ENCODE results near the gene UBE2E3. TPM values are rescaled to one million over a fixed set of nuclear protein-coding genes. Genes with fewer than 3 reads are reported as not detected.
A peak's percentile ranks its signal among the peaks of the same experiment; 100 is the strongest.

UBE2E3 gene
- total and polyA plus RNA-seq, 2 of the 4 experiments (the other 2 are of a cell fraction): 106 to 114 TPM

DNA sequence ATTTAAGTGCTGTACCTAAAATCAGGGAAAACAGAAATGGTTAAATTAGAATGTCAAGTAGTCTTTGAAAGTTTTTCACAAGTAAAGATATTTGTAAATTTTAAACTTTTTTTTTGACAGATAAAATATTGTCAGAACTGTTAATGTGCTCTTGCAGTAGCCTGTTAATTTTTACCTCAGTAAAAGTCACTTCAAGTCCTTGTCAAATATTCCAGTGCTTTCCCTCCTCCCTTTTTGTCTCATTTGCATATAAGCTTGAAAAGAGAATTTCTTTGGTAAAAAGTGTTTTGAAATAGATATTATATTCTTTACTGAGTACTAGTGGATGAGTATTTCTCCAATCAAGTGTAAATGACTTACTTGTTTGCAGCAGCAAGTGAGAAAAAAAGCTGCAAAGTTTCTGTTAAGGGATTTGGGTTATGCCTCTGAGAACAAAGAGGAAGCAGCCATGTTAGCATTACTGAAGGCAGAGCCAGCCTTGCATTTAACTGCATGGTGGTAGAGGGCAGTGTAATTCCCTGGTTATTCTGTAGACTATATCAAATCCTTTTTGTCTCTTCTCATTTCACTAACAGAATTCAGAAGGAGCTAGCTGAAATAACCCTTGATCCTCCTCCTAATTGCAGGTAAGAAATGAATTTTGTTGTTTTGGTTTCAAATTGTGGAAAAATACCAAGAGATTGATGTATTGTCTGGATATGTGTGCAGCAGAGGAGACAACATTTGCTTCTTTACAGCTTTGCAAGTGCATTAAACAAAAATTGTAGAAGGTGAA is 3.2 kb downstream of the UBE2E3 start:
- no peaks in the 10 kb centered on the region for H3K9me3 ChIP-seq (ENCODE audit: control insufficient read depth, insufficient read depth, low read length)
- H3K23ac ChIP-seq (ENCODE audit: low read depth, low read length): no peak overlapping the region; the same call in 1 of the 2 replicates
- peak overlapping the region in 1 of 2 experiments; percentile 71; a peak in 1 of 4 replicates for H4K8ac ChIP-seq (ENCODE audit: low read depth in 2 of 2, low read length in 2 of 2)
- no peak overlapping the region for H3K14ac ChIP-seq (replicated peaks; ENCODE audit: low read depth, low read length)
- peaks cover 11% of the 10 kb centered on the region for H4K20me1 ChIP-seq (ENCODE audit: insufficient read depth, low read length)
- H4K5ac ChIP-seq (ENCODE audit: low read depth, low read length): no peak overlapping the region
- H3K4me3 ChIP-seq (ENCODE audit: insufficient read depth, low read depth, low read length): no peak overlapping the region
- in situ Hi-C loops (cut with MboI; ENCODE audit: low sequenced_read_pairs): loop anchor here (10.0 kb wide), 1 partner anchor 859 kb away; no protein-coding TSS in a partner anchor
- no peak overlapping the region for H2AFZ ChIP-seq (replicated peaks; ENCODE audit: low read length, poor library complexity)
- no peaks in the 10 kb centered on the region for H3K36me3 ChIP-seq (ENCODE audit: control insufficient read depth, insufficient read depth, low read length)
- H3K27me3 ChIP-seq (ENCODE audit: control insufficient read depth, insufficient read depth, low read length): no peaks in the 10 kb centered on the region
- dilution Hi-C loops (cut with HindIII; ENCODE audit: low sequenced_read_pairs, unreplicated experiment): no loop called here
- no peak overlapping the region for H2BK15ac ChIP-seq (ENCODE audit: low read depth, low read length)
- BruUV-seq (replicated peaks): no TSS peak
- no peak overlapping the region for H3K9ac ChIP-seq (ENCODE audit: low read depth, low read length)
- H2AK5ac ChIP-seq (ENCODE audit: low read depth, low read length): no peak overlapping the region
- H3K4me1 ChIP-seq (ENCODE audit: control insufficient read depth, insufficient read depth, low read length): 0 out of 2 replicates have a peak, but pooled peaks cover 7% of the 10 kb centered on the region
- no peak overlapping the region for H2BK20ac ChIP-seq (ENCODE audit: low read depth, low read length)
- H3K56ac ChIP-seq (ENCODE audit: extremely low read depth, insufficient read depth, low read length): no peak overlapping the region
- H3K9me1 ChIP-seq (ENCODE audit: insufficient read depth, low read length): peaks cover 3% of the 10 kb centered on the region; the same call in 1 of the 2 replicates
- H3K18ac ChIP-seq (ENCODE audit: low read depth, low read length): no peak overlapping the region
- ATAC-seq (ENCODE audit: low read depth) (peak; percentile 18; the same call in 1 of the 2 replicates), DNase-seq (peak; percentile 69)
- no peak overlapping the region for H3K27ac ChIP-seq (ENCODE audit: insufficient read depth, low read length)
- peak overlapping the region; percentile 31; the same call in 1 of the 2 replicates for H2BK120ac ChIP-seq (ENCODE audit: low read depth, low read length)
- ChIA-PET POLR2A (ENCODE audit: unreplicated experiment) (interaction anchor here (0.6 kb wide), 1 partner anchor 14 kb away, joined by 3 read pairs; no protein-coding TSS in a partner anchor), CTCF (interaction anchor here (0.5 to 1.4 kb wide), 6 partner anchors 52 to 858 kb away, joined by 3 read pairs; no protein-coding TSS in a partner anchor)
- no peak overlapping the region for H4K91ac ChIP-seq (ENCODE audit: insufficient read depth, low read depth, low read length)
- peak overlapping the region; percentile 91 for H3K4me2 ChIP-seq (ENCODE audit: low read depth, low read length)
- H2AK9ac ChIP-seq (replicated peaks; ENCODE audit: low read depth, low read length, poor library complexity): no peak overlapping the region
- H3K4ac ChIP-seq (ENCODE audit: low read depth, low read length): no peak overlapping the region
- TF ChIP-seq, protein P1, sequence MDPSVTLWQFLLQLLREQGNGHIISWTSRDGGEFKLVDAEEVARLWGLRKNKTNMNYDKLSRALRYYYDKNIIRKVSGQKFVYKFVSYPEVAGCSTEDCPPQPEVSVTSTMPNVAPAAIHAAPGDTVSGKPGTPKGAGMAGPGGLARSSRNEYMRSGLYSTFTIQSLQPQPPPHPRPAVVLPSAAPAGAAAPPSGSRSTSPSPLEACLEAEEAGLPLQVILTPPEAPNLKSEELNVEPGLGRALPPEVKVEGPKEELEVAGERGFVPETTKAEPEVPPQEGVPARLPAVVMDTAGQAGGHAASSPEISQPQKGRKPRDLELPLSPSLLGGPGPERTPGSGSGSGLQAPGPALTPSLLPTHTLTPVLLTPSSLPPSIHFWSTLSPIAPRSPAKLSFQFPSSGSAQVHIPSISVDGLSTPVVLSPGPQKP (IDR thresholded peaks at IDR 0.05; ENCODE audit: borderline replicate concordance, low read depth, low read length): no peak
- TF ChIP-seq MXI1 (IDR thresholded peaks at IDR 0.05; ENCODE audit: borderline replicate concordance, low read depth, low read length) (no peak), RAD21 (IDR thresholded peaks at IDR 0.05; ENCODE audit: low read length) (peak; percentile 30; the same call in 1 of the 2 replicates), BHLHE40 (IDR thresholded peaks at IDR 0.05; ENCODE audit: low read depth, low read length) (no peak), FOS (IDR thresholded peaks at IDR 0.05; ENCODE audit: low read depth, low read length) (no peak), CEBPB (IDR thresholded peaks at IDR 0.05; ENCODE audit: low read depth, low read length) (no peak), MAFK (IDR thresholded peaks at IDR 0.05; ENCODE audit: low read depth, low read length) (peak; percentile 26; the same call in 1 of the 2 replicates), RFX5 (IDR thresholded peaks at IDR 0.05; ENCODE audit: low read depth, low read length) (no peak), MAZ (IDR thresholded peaks at IDR 0.05; ENCODE audit: borderline replicate concordance, low read depth, low read length) (no peak)
- TF ChIP-seq, protein P2, sequence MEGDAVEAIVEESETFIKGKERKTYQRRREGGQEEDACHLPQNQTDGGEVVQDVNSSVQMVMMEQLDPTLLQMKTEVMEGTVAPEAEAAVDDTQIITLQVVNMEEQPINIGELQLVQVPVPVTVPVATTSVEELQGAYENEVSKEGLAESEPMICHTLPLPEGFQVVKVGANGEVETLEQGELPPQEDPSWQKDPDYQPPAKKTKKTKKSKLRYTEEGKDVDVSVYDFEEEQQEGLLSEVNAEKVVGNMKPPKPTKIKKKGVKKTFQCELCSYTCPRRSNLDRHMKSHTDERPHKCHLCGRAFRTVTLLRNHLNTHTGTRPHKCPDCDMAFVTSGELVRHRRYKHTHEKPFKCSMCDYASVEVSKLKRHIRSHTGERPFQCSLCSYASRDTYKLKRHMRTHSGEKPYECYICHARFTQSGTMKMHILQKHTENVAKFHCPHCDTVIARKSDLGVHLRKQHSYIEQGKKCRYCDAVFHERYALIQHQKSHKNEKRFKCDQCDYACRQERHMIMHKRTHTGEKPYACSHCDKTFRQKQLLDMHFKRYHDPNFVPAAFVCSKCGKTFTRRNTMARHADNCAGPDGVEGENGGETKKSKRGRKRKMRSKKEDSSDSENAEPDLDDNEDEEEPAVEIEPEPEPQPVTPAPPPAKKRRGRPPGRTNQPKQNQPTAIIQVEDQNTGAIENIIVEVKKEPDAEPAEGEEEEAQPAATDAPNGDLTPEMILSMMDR (conservative IDR thresholded peaks at IDR 0.05; ENCODE audit: low read depth, low read length): peak; percentile 46
- TF ChIP-seq, protein P3, sequence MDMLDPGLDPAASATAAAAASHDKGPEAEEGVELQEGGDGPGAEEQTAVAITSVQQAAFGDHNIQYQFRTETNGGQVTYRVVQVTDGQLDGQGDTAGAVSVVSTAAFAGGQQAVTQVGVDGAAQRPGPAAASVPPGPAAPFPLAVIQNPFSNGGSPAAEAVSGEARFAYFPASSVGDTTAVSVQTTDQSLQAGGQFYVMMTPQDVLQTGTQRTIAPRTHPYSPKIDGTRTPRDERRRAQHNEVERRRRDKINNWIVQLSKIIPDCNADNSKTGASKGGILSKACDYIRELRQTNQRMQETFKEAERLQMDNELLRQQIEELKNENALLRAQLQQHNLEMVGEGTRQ (IDR thresholded peaks at IDR 0.05; ENCODE audit: low read depth, low read length): no peak
- H3K79me1 ChIP-seq (ENCODE audit: low read depth in 1 of 2, low read length in 2 of 2): peaks cover 0 to 33% of the 10 kb centered on the region in 2 experiments; a peak in 2 of 4 replicates
- H2BK5ac ChIP-seq (ENCODE audit: low read depth, low read length, poor library complexity, severe bottlenecking): peak overlapping the region; percentile 73
- intact Hi-C loops (cut with micrococcal nuclease): loop anchor here (5.0 kb wide), 4 partner anchors 89 to 1149 kb away; no protein-coding TSS in a partner anchor
